ENCODE data around the gene COL25A1. TPM values are rescaled to one million over a fixed set of nuclear protein-coding genes. Genes with fewer than 3 reads are reported as not detected.

Gene COL25A1
- total and polyA plus RNA-seq, 5 donors from 2014 or later = 0.19 TPM; not detected in 4

GRCh38 chr4:108926781-108927180, 375.7 kb downstream of the COL25A1 start:
- H3K9me3 Mint-ChIP-seq = peaks cover 0 to 3% (median 0%) of the 10 kb centered on the region in 7 donors
- no peaks in the 10 kb centered on the region for H3K36me3 ChIP-seq (ENCODE audit: control insufficient read depth, insufficient read depth, low read length)
- H3K4me1 ChIP-seq (ENCODE audit: control insufficient read depth, insufficient read depth, low read length, poor library complexity, severe bottlenecking) = no peaks in the 10 kb centered on the region
- no peak for DNase-seq
- no peaks in the 10 kb centered on the region for H3K9me3 ChIP-seq (ENCODE audit: control insufficient read depth in 2 of 2, low read length in 2 of 2)
- ATAC-seq (ENCODE audit: low read depth in 2 of 2) = no peak
- no peak overlapping the region for H3K4me3 ChIP-seq (ENCODE audit: low read depth, low read length)
- no peaks in the 10 kb centered on the region for H3K36me3 Mint-ChIP-seq
- no peak overlapping the region for H3K27ac ChIP-seq (ENCODE audit: insufficient read depth, low read length, poor library complexity, severe bottlenecking)
- peaks cover 6% of the 10 kb centered on the region for H3K27me3 ChIP-seq (ENCODE audit: control insufficient read depth, insufficient read depth, low read length)
- H3K27me3 Mint-ChIP-seq = peaks cover 4% of the 10 kb centered on the region
- H3K27ac Mint-ChIP-seq = no peak overlapping the region
- no peak overlapping the region for H3K4me3 Mint-ChIP-seq
- no peaks in the 10 kb centered on the region for H3K4me1 Mint-ChIP-seq

DNA sequence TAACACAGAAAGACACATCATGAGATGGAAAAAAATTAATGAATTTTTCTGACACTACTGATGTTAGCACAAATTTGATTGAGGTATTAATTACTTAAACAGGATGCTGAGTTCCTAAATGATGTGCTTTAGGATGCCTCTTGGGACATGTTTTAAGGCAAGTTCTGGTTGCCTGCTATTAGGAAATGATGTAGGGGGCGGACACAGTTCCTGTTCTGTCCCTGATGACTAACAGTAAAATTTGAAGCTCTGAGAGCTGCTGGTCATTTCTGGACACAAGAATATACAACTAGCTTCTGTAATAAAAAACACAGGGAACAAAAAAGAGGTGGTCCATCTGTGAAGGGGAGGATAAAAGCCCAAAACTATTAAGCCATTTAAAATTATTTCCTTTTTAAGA, 376.4 kb downstream of the COL25A1 start:
- DNase-seq (no peak), ATAC-seq (ENCODE audit: low read depth in 2 of 2) (no peak)
- no peaks in the 10 kb centered on the region for H3K9me3 ChIP-seq (ENCODE audit: control insufficient read depth in 2 of 2, low read length in 2 of 2)
- H3K27me3 ChIP-seq (ENCODE audit: control insufficient read depth, insufficient read depth, low read length) = peaks cover 6% of the 10 kb centered on the region
- no peak overlapping the region for H3K27ac ChIP-seq (ENCODE audit: insufficient read depth, low read length, poor library complexity, severe bottlenecking)
- no peaks in the 10 kb centered on the region for H3K4me1 Mint-ChIP-seq
- no peaks in the 10 kb centered on the region for H3K4me1 ChIP-seq (ENCODE audit: control insufficient read depth, insufficient read depth, low read length, poor library complexity, severe bottlenecking)
- H3K9me3 Mint-ChIP-seq = no peaks in the 10 kb centered on the region
- no peaks in the 10 kb centered on the region for H3K36me3 Mint-ChIP-seq
- no peaks in the 10 kb centered on the region for H3K36me3 ChIP-seq (ENCODE audit: control insufficient read depth, insufficient read depth, low read length)
- H3K27me3 Mint-ChIP-seq = peaks cover 4% of the 10 kb centered on the region
- no peak overlapping the region for H3K27ac Mint-ChIP-seq
- H3K4me3 ChIP-seq (ENCODE audit: low read depth, low read length) = no peak overlapping the region
- no peak overlapping the region for H3K4me3 Mint-ChIP-seq

DNA sequence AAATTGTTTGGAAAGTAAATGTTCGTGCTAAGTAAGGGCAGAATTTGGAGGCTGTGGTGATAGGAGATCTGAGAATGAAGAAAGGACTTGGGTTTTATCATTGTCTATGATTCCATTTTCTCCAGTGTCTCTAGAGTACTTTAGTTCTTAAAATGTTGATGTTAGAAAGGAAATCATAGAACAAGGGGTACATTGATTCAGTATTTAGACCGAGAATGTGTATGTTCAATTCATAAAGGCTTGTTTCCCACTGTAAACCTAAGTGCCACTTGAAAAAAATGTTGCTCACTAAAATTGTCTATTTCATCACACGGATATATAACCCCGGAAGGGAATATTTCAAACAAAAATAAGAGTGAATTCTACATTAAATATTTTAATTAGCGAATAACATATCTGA, 380.3 kb downstream of the COL25A1 start:
- Mint-ChIP-seq H3K27me3 (peaks cover 4% of the 10 kb centered on the region), H3K9me3 (no peaks in the 10 kb centered on the region)

DNA sequence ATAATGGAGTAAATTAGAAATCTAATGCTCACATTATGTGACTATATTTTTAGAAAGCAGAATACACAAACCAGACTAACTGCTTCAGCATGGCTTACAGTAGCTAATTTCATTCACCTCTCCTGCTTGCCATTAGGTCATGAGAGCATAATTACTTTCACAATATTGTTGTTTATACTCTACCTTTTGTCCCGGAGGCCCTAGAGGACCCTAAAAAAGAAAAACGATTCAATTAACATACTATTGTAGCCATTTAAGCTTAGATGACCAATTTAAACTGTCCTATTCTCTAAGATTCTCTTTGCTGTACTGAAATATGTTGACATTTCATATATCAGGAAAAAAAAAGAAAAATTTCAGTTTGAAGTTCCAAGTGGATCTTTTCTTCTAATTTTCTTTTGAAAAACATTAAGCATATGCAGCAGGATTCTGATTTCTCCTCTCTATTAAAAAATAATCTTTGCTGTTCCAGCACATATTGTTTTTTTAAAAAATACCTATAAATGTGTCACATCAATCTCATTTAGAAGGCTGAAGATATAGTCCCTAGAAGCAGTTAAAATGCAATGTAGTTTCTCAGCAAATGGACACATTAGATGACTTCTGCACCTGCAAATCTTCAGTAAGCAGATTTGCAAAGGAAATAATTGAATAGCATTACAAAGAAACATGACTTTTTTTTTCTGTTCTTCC, 381.9 kb downstream of the COL25A1 start:
- no peaks in the 10 kb centered on the region for H3K9me3 Mint-ChIP-seq
- H3K27ac Mint-ChIP-seq = no peak overlapping the region
- peaks cover 6% of the 10 kb centered on the region for H3K27me3 ChIP-seq (ENCODE audit: control insufficient read depth, insufficient read depth, low read length)
- no peak overlapping the region for H3K4me3 Mint-ChIP-seq
- no peak overlapping the region for H3K4me3 ChIP-seq (ENCODE audit: low read depth, low read length)
- no peak overlapping the region for H3K27ac ChIP-seq (ENCODE audit: insufficient read depth, low read length, poor library complexity, severe bottlenecking)
- no peak for ATAC-seq (ENCODE audit: low read depth in 2 of 2)
- H3K36me3 ChIP-seq (ENCODE audit: control insufficient read depth, insufficient read depth, low read length) = no peaks in the 10 kb centered on the region
- peaks cover 0 to 2% (median 0%) of the 10 kb centered on the region in 4 donors for H3K4me1 Mint-ChIP-seq
- no peaks in the 10 kb centered on the region for H3K4me1 ChIP-seq (ENCODE audit: control insufficient read depth, insufficient read depth, low read length, poor library complexity, severe bottlenecking)
- DNase-seq = no peak
- H3K9me3 ChIP-seq (ENCODE audit: control insufficient read depth in 2 of 2, low read length in 2 of 2) = no peaks in the 10 kb centered on the region
- H3K36me3 Mint-ChIP-seq = no peaks in the 10 kb centered on the region
- peaks cover 4% of the 10 kb centered on the region for H3K27me3 Mint-ChIP-seq

More for the DNA sequence above, 380.3 kb downstream of the COL25A1 start:
- H3K27ac ChIP-seq (ENCODE audit: insufficient read depth, low read length, poor library complexity, severe bottlenecking) = no peak overlapping the region
- H3K36me3 ChIP-seq (ENCODE audit: control insufficient read depth, insufficient read depth, low read length) = no peaks in the 10 kb centered on the region
- Mint-ChIP-seq H3K4me3 (no peak overlapping the region), H3K27ac (no peak overlapping the region), H3K36me3 (no peaks in the 10 kb centered on the region), H3K4me1 (peaks cover 0 to 2% (median 0%) of the 10 kb centered on the region in 4 donors)
- H3K27me3 ChIP-seq (ENCODE audit: control insufficient read depth, insufficient read depth, low read length) = peaks cover 6% of the 10 kb centered on the region
- DNase-seq (no peak), ATAC-seq (ENCODE audit: low read depth in 2 of 2) (no peak)
- H3K4me1 ChIP-seq (ENCODE audit: control insufficient read depth, insufficient read depth, low read length, poor library complexity, severe bottlenecking) = no peaks in the 10 kb centered on the region
- H3K9me3 ChIP-seq (ENCODE audit: control insufficient read depth in 2 of 2, low read length in 2 of 2) = no peaks in the 10 kb centered on the region
- H3K4me3 ChIP-seq (ENCODE audit: low read depth, low read length) = no peak overlapping the region

- Histone ChIP-seq H3K4me3 (ENCODE audit: low read depth, low read length) (no peak overlapping the region), H3K27me3 (ENCODE audit: control insufficient read depth, insufficient read depth, low read length) (peaks cover 2% of the 10 kb centered on the region), H3K27ac (ENCODE audit: insufficient read depth, low read length, poor library complexity, severe bottlenecking) (no peak overlapping the region), H3K4me1 (ENCODE audit: control insufficient read depth, insufficient read depth, low read length, poor library complexity, severe bottlenecking) (no peaks in the 10 kb centered on the region), H3K9me3 (ENCODE audit: control insufficient read depth in 2 of 2, low read length in 2 of 2) (no peaks in the 10 kb centered on the region), H3K36me3 (ENCODE audit: control insufficient read depth, insufficient read depth, low read length) (no peaks in the 10 kb centered on the region)
- Mint-ChIP-seq H3K36me3 (no peaks in the 10 kb centered on the region), H3K27me3 (peaks cover 4% of the 10 kb centered on the region), H3K27ac (no peak overlapping the region), H3K4me3 (no peak overlapping the region), H3K4me1 (peaks cover 0 to 2% (median 0%) of the 10 kb centered on the region in 4 donors), H3K9me3 (no peaks in the 10 kb centered on the region)
- DNase-seq (no peak), ATAC-seq (ENCODE audit: low read depth in 2 of 2) (no peak)
These were observed 383.1 kb downstream of the COL25A1 start for GRCh38 chr4:108919226-108919893.

DNA sequence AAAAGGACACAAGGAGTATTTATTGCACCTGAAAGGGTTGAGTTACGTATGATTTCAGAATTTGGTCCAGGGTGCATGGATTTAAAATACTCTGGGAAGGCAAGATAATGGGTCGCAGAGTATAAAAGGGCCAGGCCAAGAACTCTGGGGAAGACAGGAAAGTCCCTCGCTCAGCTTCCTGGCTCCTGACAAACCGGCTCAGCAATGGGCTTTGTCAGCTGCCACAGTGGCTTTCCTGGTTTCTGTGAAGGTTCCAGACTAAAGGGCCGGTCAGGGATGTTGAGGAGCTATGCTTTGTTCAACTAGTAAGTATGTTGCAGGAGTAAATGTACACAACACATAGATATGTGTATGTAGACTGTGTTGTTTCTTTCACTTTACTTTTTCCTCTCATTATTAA, 385.2 kb downstream of the COL25A1 start:
- ATAC-seq (ENCODE audit: low read depth in 2 of 2) (no peak), DNase-seq (no peak)
- Histone ChIP-seq H3K4me1 (ENCODE audit: control insufficient read depth, insufficient read depth, low read length, poor library complexity, severe bottlenecking) (no peaks in the 10 kb centered on the region), H3K36me3 (ENCODE audit: control insufficient read depth, insufficient read depth, low read length) (no peaks in the 10 kb centered on the region), H3K27me3 (ENCODE audit: control insufficient read depth, insufficient read depth, low read length) (peaks cover 2% of the 10 kb centered on the region), H3K4me3 (ENCODE audit: low read depth, low read length) (no peak overlapping the region), H3K27ac (ENCODE audit: insufficient read depth, low read length, poor library complexity, severe bottlenecking) (no peak overlapping the region), H3K9me3 (ENCODE audit: control insufficient read depth in 2 of 2, low read length in 2 of 2) (no peaks in the 10 kb centered on the region)
- peaks cover 0 to 2% (median 0%) of the 10 kb centered on the region in 4 donors for H3K4me1 Mint-ChIP-seq
- H3K27ac Mint-ChIP-seq = no peak overlapping the region
- H3K9me3 Mint-ChIP-seq = no peaks in the 10 kb centered on the region
- H3K27me3 Mint-ChIP-seq = no peaks in the 10 kb centered on the region
- no peak overlapping the region for H3K4me3 Mint-ChIP-seq
- no peaks in the 10 kb centered on the region for H3K36me3 Mint-ChIP-seq

DNA sequence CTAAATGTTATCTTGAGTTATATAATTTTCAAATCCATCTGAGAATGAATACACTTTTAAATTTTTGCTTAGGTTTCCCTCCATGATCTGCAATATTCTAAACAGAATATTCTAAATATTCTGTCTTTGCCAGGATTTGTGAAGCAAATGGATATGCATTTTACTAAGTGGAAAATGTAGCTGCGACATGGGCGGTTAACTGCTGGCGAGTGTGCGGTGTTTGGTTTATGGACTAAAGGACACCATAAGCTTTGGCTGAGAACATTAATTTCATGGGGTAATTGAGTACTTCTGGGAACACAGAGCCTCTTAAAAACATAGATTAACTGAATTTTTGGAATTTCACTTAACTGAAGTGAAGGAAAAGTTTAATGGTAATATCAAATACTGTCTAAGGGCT, 385.8 kb downstream of the COL25A1 start:
- no peaks in the 10 kb centered on the region for H3K9me3 Mint-ChIP-seq

More for the DNA sequence above, 385.8 kb downstream of the COL25A1 start:
- no peak for DNase-seq
- no peak overlapping the region for H3K4me3 ChIP-seq (ENCODE audit: low read depth, low read length)
- H3K27ac ChIP-seq (ENCODE audit: insufficient read depth, low read length, poor library complexity, severe bottlenecking) = no peak overlapping the region
- no peaks in the 10 kb centered on the region for H3K27me3 ChIP-seq (ENCODE audit: control insufficient read depth, insufficient read depth, low read length)
- peaks cover 0 to 2% (median 0%) of the 10 kb centered on the region in 4 donors for H3K4me1 Mint-ChIP-seq
- ATAC-seq (ENCODE audit: low read depth in 2 of 2) = no peak
- no peak overlapping the region for H3K27ac Mint-ChIP-seq
- no peaks in the 10 kb centered on the region for H3K36me3 ChIP-seq (ENCODE audit: control insufficient read depth, insufficient read depth, low read length)
- H3K4me1 ChIP-seq (ENCODE audit: control insufficient read depth, insufficient read depth, low read length, poor library complexity, severe bottlenecking) = no peaks in the 10 kb centered on the region
- H3K4me3 Mint-ChIP-seq = no peak overlapping the region
- H3K27me3 Mint-ChIP-seq = no peaks in the 10 kb centered on the region
- H3K9me3 ChIP-seq (ENCODE audit: control insufficient read depth in 2 of 2, low read length in 2 of 2) = no peaks in the 10 kb centered on the region
- no peaks in the 10 kb centered on the region for H3K36me3 Mint-ChIP-seq

Measured in CD4-positive, CD25-positive, alpha-beta regulatory T cell (primary cell).